Loucy (cell line): ENCODE results near the gene KCNIP3.
"Not testable (repeated sequence)": the region's sequence is repeated elsewhere in the genome, so short reads cannot be mapped to it uniquely, and the experiment has no call there.

Experiments used
- H2AFZ ChIP-seq: fragments of 200-600 bp; sonication (generic); 2 replicates; pipeline ENCODE4 v1.6.0; 2016; ENCODE audit warnings: antibody characterized with exemption, mild to moderate bottlenecking, low read length, moderate library complexity
- H3F3A ChIP-seq: fragments of 200-600 bp; 2 replicates; pipeline ENCODE4 v1.6.0; 2016; ENCODE audit warnings: antibody characterized with exemption, low read depth, mild to moderate bottlenecking
- H3K27me3 ChIP-seq: fragments of 200-600 bp; sonication (generic); 2 replicates; pipeline ENCODE4 v1.6.1; 2014; ENCODE audit warnings: low read length, mild to moderate bottlenecking; ENCODE audit not compliant: insufficient read depth, poor library complexity, severe bottlenecking
- H3K36me3 ChIP-seq: fragments of 200-600 bp; sonication (generic); 2 replicates; pipeline ENCODE4 v1.6.1; 2016; ENCODE audit warnings: low read length; ENCODE audit not compliant: insufficient read depth
- H3K4me1 ChIP-seq: fragments of 200-600 bp; sonication (generic); 2 replicates; pipeline ENCODE4 v1.5.1; 2014; ENCODE audit warnings: low read length, mild to moderate bottlenecking; ENCODE audit not compliant: insufficient read depth, poor library complexity, severe bottlenecking
- H3K4me2 ChIP-seq: fragments of 200-600 bp; sonication (generic); 2 replicates; pipeline ENCODE4 v1.6.0; 2014; ENCODE audit warnings: antibody characterized with exemption, low read length, low read depth, mild to moderate bottlenecking; ENCODE audit not compliant: poor library complexity, severe bottlenecking
- H3K4me3 ChIP-seq: fragments of 200-600 bp; sonication (generic); 2 replicates; pipeline ENCODE4 v1.5.1; 2014; ENCODE audit warnings: low read length, mild to moderate bottlenecking, mixed read lengths; ENCODE audit not compliant: poor library complexity, severe bottlenecking
- H3K79me2 ChIP-seq: fragments of 200-600 bp; sonication (generic); 2 replicates; pipeline ENCODE4 v1.6.1; 2014; ENCODE audit warnings: low read length; ENCODE audit not compliant: insufficient read depth
- H3K9ac ChIP-seq: fragments of 200-600 bp; sonication (generic); 2 replicates; pipeline ENCODE4 v1.6.0; 2014; ENCODE audit warnings: mild to moderate bottlenecking, low read depth, low read length, moderate library complexity; ENCODE audit not compliant: poor library complexity, severe bottlenecking
- H3K9me2 ChIP-seq: fragments of 200-600 bp; sonication (generic); replicated peaks from 2 replicates; pipeline ENCODE4 v1.6.1; 2016; ENCODE audit warnings: low read depth, low read length, mixed read lengths
- H3K9me3 ChIP-seq: fragments of 200-600 bp; sonication (generic); 2 replicates; pipeline ENCODE4 v1.6.1; 2014; ENCODE audit warnings: mild to moderate bottlenecking, antibody characterized with exemption, low read length, low read depth; ENCODE audit not compliant: insufficient read depth
- H4K20me1 ChIP-seq: fragments of 200-600 bp; sonication (generic); 2 replicates; pipeline ENCODE4 v1.6.0; 2014; ENCODE audit warnings: antibody characterized with exemption, low read length, mild to moderate bottlenecking; ENCODE audit not compliant: insufficient read depth, poor library complexity, severe bottlenecking
- EZH2phosphoT487 ChIP-seq: fragments of 200-600 bp; IDR thresholded peaks from 2 replicates; pipeline ENCODE4 v1.6.1; 2018; ENCODE audit warnings: antibody characterized with exemption, mild to moderate bottlenecking, moderate library complexity, borderline replicate concordance
- TF ChIP-seq, protein P1 (sequence below): fragments of 200-600 bp; sonication (generic); conservative IDR thresholded peaks from 2 replicates; pipeline ENCODE4 v1.5.1; 2014; ENCODE audit warnings: mild to moderate bottlenecking, antibody characterized with exemption, low read length

Gene KCNIP3

DNA sequence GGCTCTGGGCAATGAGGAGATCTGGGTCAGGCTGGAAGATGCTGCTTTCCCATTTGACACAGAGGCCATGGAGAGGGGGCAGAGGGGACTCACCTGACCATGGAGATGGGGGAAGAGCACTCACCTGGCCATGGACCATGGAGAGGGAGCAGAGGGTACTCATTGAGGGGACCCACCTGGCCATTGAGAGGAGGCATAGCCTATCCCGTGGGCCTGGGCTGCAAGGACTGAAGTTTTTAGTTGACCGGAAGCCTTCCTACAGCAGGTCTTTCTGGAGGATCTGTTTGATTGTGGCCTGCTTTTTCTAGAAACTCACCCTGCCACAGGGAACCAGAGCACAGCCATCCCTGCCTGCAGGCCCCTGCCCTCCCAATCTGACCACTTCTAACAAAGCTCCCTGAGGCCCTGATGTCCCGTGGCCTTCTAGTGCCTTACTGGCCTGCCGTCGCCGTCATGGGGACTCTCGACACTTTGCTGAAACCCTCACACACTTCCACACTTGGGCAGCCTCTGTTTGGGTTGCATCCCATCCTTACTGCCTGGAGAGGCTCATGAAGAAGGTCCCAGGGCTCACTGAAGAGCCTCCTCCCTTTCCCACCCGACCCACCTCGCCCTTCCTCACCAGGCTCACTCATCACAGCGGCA, 28.0 kb upstream of the KCNIP3 start:
- H3K79me2 ChIP-seq, result no peaks in the 10 kb centered on the region
- H3K9me2 ChIP-seq, result no peaks in the 10 kb centered on the region
- H3K4me2 ChIP-seq, result no peak overlapping the region
- H3K36me3 ChIP-seq, result no peaks in the 10 kb centered on the region
- H3K9me3 ChIP-seq, result no peaks in the 10 kb centered on the region; the same call in 1 of the 2 replicates
- no peaks in the 10 kb centered on the region for H3F3A ChIP-seq
- H3K4me3 ChIP-seq, result no peak overlapping the region
- H4K20me1 ChIP-seq, result no peaks in the 10 kb centered on the region
- TF ChIP-seq, protein P1, sequence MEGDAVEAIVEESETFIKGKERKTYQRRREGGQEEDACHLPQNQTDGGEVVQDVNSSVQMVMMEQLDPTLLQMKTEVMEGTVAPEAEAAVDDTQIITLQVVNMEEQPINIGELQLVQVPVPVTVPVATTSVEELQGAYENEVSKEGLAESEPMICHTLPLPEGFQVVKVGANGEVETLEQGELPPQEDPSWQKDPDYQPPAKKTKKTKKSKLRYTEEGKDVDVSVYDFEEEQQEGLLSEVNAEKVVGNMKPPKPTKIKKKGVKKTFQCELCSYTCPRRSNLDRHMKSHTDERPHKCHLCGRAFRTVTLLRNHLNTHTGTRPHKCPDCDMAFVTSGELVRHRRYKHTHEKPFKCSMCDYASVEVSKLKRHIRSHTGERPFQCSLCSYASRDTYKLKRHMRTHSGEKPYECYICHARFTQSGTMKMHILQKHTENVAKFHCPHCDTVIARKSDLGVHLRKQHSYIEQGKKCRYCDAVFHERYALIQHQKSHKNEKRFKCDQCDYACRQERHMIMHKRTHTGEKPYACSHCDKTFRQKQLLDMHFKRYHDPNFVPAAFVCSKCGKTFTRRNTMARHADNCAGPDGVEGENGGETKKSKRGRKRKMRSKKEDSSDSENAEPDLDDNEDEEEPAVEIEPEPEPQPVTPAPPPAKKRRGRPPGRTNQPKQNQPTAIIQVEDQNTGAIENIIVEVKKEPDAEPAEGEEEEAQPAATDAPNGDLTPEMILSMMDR, result no peak
- no peak for TF ChIP-seq EZH2phosphoT487
- no peak overlapping the region for H3K9ac ChIP-seq
- no peaks in the 10 kb centered on the region for H3K4me1 ChIP-seq
- H2AFZ ChIP-seq, result no peak overlapping the region
- H3K27me3 ChIP-seq, result no peaks in the 10 kb centered on the region

DNA sequence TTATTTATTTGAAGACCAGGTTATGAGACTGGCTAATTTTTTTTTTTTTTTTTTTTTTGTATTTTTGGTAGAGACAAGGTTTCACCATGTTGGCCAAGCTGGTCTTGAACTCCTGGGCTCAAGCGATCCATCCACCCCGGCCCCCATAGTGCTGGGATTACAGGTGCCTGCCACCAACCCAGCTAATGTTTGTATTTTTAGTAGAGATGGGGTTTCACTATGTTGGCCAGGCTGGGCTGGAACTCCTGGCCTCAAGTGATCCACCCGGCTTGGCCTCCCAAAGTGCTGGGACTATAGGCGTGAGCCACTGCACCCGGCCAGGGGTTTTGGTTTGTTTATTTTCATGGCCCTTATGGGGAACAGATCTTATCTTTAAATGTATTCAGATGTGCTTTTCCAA, 27.4 kb upstream of the KCNIP3 start:
- not testable (repeated sequence) for H3K36me3 ChIP-seq, H3K4me3 ChIP-seq, H3K4me1 ChIP-seq, H3F3A ChIP-seq, H2AFZ ChIP-seq, H3K9ac ChIP-seq, H4K20me1 ChIP-seq, H3K9me2 ChIP-seq, H3K9me3 ChIP-seq, H3K4me2 ChIP-seq, H3K79me2 ChIP-seq, H3K27me3 ChIP-seq

DNA sequence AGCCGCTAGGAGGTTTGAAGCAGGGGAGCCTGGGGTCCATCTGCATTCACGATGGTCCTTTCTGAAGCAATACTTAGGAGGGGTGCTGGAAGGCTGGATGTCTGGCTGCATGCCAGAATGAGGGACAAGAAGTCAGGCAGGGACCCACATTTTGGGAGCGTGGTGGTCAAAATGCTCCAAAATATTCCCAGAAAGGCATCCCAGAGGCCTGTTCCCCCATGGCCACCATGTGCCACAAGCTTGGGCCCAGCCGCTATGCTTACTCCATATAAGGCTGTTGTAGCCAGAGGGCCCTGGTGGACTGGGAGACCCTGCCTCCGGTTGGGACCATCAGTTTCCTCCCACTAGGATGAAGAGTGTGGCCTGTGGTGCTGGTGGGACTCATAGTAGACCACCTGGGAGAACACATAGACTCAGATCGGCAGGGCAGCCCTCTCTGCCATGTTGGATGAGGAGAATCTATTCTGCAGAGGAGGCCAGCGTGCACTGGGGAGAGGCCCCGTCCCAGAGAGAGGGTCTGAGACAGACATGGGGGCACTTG, 26.5 kb upstream of the KCNIP3 start:
- no peaks in the 10 kb centered on the region; the same call in 1 of the 2 replicates for H3K9me3 ChIP-seq
- H2AFZ ChIP-seq, result no peak overlapping the region
- no peaks in the 10 kb centered on the region for H3F3A ChIP-seq
- no peak overlapping the region for H3K4me2 ChIP-seq
- TF ChIP-seq EZH2phosphoT487, result no peak
- TF ChIP-seq, protein P1, result no peak
- H3K9ac ChIP-seq, result no peak overlapping the region
- H3K9me2 ChIP-seq, result no peaks in the 10 kb centered on the region
- H3K4me3 ChIP-seq, result no peak overlapping the region
- no peaks in the 10 kb centered on the region for H3K4me1 ChIP-seq
- no peaks in the 10 kb centered on the region for H3K36me3 ChIP-seq
- H4K20me1 ChIP-seq, result no peaks in the 10 kb centered on the region
- no peaks in the 10 kb centered on the region for H3K79me2 ChIP-seq
- no peaks in the 10 kb centered on the region for H3K27me3 ChIP-seq
